ENCODE data around the gene LRRC8D. TPM values are rescaled to one million over a fixed set of nuclear protein-coding genes. Genes with fewer than 3 reads are reported as not detected.

LRRC8D gene
- total RNA-seq, 1 experiment from 2014 or later, result 37.2 TPM

- no peak overlapping the region for H3K27ac Mint-ChIP-seq
- H3K36me3 Mint-ChIP-seq (ENCODE audit: insufficient read depth in 1 of 3, low read depth in 3 of 3), result no peaks in the 10 kb centered on the region
- H3K9me3 ChIP-seq (ENCODE audit: control insufficient read depth, low read depth, low read length), result no peaks in the 10 kb centered on the region
- no peaks in the 10 kb centered on the region for H3K23me2 ChIP-seq (ENCODE audit: insufficient read length, low read depth, low read length, poor library complexity, severe bottlenecking)
- H2BK12ac ChIP-seq (ENCODE audit: insufficient read length, low read depth, low read length), result no peak overlapping the region
- WGBS (ENCODE audit: extremely low coverage, insufficient read length, low lambda C conversion rate), result no CpG with 5 or more reads among the region's 2 CpGs
- no peak overlapping the region for H3K14ac ChIP-seq (ENCODE audit: insufficient read depth, low read length)
- no peaks in the 10 kb centered on the region for H3K27me3 ChIP-seq (ENCODE audit: insufficient read depth, low read length)
- no peak overlapping the region for H3K4me2 ChIP-seq (ENCODE audit: insufficient read depth, insufficient read length, low read length)
- H3K9ac ChIP-seq (ENCODE audit: extremely low read depth, insufficient read length, low read length), result no peak overlapping the region
- peaks cover 2% of the 10 kb centered on the region for H3K27me3 Mint-ChIP-seq (ENCODE audit: low read depth)
- H3K18ac ChIP-seq (ENCODE audit: insufficient read length, low read depth, low read length), result no peak overlapping the region
- H3K56ac ChIP-seq (ENCODE audit: insufficient read length, low read depth, low read length), result no peak overlapping the region
- H3K4me1 ChIP-seq (ENCODE audit: insufficient read depth, low read length), result no peaks in the 10 kb centered on the region
- H3K23ac ChIP-seq (ENCODE audit: insufficient read length, low read depth, low read length), result no peak overlapping the region
- H3K9me3 Mint-ChIP-seq, result no peaks in the 10 kb centered on the region
- H3K27ac ChIP-seq (ENCODE audit: insufficient read length, low read depth, low read length), result no peak overlapping the region
- H2BK120ac ChIP-seq (ENCODE audit: low read depth, low read length, poor library complexity, severe bottlenecking), result no peak overlapping the region
- no peaks in the 10 kb centered on the region for H3K79me1 ChIP-seq (ENCODE audit: insufficient read depth, low read depth, low read length, poor library complexity, severe bottlenecking)
- H3K4ac ChIP-seq (ENCODE audit: low read depth, low read length), result no peak overlapping the region
- no peaks in the 10 kb centered on the region for H4K20me1 ChIP-seq (ENCODE audit: control insufficient read depth, insufficient read depth, insufficient read length)
- H2BK20ac ChIP-seq (ENCODE audit: low read depth, low read length, poor library complexity, severe bottlenecking), result no peak overlapping the region
- no peak overlapping the region for H3T11ph ChIP-seq (ENCODE audit: low read length)
- peaks cover 2 to 3% of the 10 kb centered on the region in 2 experiments; a peak in 1 of 4 replicates for H3K4me1 Mint-ChIP-seq
- H4K91ac ChIP-seq (ENCODE audit: insufficient read length, low read depth, low read length), result no peak overlapping the region
- no peak overlapping the region for H2BK5ac ChIP-seq (ENCODE audit: insufficient read length, low read length)
- H3K79me2 ChIP-seq (ENCODE audit: insufficient read depth, low read length), result no peaks in the 10 kb centered on the region
- no peak overlapping the region for H2AFZ ChIP-seq (ENCODE audit: low read length)
- DNase-seq, result no peak
- H2BK15ac ChIP-seq (ENCODE audit: low read depth, low read length), result no peak overlapping the region
- H4K8ac ChIP-seq (replicated peaks; ENCODE audit: insufficient read length, low read depth, low read length), result no peak overlapping the region
- TF ChIP-seq CTCF (conservative IDR thresholded peaks at IDR 0.05), result no peak
- H2AK5ac ChIP-seq (ENCODE audit: insufficient read length, low read length), result no peak overlapping the region
- no peak overlapping the region for H3K4me3 Mint-ChIP-seq
- no peak overlapping the region for H4K5ac ChIP-seq (ENCODE audit: insufficient read length, low read depth, low read length)
Measured at GRCh38 chr1:89790592-89790991, 30.2 kb upstream of the LRRC8D start.

Data from H9 (cell line).